Measurements from ENCODE around the gene NOVA2.

The NOVA2 gene

DNA sequence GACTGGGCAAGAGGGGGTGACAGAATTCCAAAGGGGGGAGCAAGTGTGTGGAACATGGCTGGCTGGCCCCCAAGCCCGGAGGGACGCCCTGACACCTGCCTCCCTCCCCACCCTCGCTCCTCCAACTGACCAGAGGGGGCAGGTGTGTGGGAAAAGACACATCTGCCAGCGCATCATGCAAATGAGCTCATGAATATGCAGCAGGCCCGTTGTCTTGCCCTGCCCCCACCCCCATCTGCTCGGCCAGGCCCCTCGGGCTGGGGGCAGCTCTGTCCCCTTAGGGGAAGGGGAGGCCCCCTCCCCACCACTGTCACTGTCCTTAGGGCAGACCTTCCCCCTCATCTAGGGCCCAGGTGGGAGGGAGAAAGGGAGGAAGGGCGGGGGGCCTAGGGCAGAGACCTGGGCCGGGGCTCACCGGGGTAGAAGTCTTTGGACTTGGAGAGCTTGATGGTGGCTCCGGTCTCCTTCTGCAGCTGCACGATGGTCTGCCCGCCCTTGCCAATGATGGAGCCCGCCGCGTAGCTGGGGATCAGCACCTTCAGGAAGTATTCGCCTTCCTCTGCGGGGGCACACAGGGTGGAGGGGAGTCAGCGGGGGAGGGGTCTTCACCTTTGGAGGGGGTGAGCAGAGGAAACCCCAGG lies 12.9 kb downstream of the NOVA2 start:
- DNase-seq: no peak

DNA sequence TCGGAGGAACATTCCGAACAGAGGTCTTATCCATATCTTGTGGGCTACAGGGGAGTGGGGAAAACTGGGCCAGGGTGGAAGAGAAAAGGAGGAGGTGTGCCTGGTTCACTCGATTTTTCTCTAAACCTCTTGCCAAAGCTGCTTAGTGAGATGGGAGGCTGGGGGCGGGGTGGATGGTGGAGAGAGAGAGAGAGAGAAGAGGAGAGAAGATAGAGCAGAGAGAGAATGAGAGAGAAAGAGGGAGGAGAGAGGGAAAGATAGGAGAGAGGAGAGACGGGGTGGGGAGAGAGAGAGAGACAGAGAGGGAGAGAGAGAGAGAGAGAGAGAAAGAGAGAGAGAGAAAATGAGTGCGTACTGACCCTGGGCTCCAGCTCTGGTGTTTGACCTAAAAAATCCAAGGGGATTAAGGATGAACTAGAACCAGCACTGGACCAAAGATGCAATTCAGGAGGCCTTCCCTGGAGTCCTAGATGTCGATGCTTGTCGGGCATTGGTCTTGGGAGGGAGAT lies 14.1 kb downstream of the NOVA2 start:
- DNase-seq: no peak

DNA sequence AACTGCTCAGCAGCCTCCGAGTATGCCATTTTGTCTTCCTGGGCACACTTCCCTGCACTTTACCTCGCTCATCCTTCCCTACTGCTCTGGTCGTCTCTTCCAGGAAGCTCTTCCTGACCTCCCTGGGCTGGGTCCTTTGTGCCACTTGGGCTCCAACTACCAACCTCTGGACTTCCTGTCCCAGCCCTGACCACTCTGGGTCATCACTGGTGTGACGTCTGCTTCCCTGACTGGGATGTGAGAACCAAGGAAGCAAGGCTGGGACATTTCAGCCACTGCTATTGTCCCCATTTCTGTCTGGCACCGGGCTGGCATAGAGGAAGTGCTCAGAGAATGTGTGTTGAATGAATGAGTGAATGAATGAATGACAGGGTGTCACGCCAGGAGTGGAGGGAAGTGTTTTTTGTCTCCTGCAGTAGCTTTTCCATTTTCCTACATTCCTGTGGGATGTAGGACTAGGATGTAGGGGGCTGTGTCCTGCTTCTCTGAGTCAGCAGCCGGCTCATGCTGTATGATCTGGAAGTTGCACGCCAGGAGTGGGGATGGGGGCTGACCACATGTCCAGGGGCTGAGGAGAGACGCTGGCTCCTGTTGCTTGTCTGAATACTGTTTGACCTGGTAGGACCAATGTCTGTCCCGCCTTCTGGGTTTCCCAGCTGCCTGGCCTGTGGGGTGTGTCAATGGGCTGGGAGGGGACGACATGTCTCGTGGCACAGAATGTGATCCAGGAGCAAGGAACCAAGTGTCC lies 14.7 kb downstream of the NOVA2 start:
- no peak for DNase-seq

DNA sequence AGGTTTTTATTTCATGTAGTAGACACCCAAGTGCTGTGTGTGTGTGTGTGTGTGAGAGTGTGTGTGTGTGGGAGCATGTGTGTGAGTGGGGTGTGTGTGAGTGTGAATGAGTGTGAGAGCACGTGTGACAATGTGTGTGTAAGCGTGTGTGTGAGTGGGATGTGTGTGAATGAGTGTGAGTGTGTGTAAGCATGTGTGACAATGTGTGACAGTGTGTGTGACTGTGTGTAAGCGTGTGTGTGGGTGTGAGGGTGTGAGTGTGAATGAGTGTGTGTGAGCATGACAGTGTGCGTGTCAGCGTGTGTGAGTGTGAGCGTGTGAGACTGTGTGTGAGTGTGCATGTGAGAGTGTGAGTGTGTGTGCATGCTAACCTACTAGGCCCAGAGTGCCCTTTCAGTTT lies 15.3 kb downstream of the NOVA2 start:
- DNase-seq: no peak

DNA sequence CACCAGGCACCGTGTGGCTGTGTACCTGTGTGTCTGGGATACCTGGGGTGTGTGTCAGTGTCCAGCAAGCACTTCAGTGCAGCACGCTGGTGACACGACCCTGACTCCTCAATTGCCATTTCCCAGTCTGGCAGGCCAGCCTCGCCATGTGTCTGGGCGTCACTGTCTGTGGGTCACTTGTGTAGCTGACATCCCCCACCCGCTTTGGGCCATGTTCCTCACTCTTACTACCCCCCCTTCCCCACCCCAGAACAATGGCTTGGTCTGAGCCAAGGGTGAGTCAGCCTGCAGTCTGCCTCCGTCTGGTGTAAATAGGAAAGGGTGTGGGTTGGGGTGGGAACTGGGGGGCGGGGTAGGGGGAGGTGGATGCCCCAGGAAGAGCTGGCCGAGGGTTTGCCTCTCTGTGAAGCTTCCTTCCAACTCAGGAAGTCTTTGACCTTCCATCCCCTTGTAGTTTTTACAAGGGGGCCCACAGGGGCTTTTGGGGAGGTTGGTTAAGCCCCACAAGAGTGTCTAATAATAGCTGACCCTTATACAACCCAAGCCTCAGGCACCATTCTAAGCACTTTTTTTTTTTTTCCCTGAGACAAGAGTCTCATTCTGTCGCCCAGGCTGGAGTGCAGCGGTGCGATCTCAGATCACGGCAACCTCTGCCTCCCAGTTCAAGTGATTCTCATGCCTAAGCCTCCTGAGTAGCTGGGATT lies 17.6 kb downstream of the NOVA2 start:
- DNase-seq: peak; percentile 51

DNA sequence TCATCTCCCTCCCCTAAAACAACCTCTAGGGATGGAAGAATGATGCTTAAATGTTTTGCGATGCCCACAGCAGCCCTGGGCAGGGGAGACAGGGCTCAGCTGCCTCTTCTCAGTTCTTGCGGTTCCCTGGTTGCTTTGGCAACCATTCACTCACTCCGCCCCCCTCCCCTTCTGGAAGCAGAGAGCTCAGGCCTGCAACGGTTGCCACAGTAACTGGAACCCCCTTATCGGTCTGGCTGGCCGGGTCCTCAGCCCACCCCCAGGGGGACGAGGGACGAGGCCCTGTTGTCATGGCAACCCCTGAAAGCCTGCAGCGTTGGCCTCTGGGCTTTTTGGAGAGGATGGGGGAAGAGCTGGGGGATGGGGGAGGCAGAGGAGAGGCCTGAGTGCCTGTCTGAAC lies 19.5 kb downstream of the NOVA2 start:
- DNase-seq: no peak

DNA sequence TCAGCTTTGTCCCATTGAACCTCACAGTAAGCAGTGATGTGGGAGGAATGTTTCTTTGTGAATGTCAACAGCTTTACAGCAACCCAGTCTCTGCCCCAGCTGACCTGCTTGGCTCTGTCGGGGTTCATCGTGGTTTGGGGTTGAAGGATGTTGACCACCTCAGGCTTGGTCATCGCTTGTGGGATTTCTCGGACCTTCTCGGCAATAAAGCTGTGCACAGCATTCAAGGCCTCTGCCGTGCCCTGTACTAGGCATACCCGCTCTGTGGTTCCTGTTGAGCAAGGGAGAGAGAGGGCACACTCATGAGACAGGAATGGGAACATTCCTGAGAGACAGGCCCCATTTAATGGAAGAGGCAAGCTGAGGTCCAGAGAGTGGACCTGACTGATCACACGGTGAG lies 20.0 kb downstream of the NOVA2 start:
- no peak for DNase-seq

DNA sequence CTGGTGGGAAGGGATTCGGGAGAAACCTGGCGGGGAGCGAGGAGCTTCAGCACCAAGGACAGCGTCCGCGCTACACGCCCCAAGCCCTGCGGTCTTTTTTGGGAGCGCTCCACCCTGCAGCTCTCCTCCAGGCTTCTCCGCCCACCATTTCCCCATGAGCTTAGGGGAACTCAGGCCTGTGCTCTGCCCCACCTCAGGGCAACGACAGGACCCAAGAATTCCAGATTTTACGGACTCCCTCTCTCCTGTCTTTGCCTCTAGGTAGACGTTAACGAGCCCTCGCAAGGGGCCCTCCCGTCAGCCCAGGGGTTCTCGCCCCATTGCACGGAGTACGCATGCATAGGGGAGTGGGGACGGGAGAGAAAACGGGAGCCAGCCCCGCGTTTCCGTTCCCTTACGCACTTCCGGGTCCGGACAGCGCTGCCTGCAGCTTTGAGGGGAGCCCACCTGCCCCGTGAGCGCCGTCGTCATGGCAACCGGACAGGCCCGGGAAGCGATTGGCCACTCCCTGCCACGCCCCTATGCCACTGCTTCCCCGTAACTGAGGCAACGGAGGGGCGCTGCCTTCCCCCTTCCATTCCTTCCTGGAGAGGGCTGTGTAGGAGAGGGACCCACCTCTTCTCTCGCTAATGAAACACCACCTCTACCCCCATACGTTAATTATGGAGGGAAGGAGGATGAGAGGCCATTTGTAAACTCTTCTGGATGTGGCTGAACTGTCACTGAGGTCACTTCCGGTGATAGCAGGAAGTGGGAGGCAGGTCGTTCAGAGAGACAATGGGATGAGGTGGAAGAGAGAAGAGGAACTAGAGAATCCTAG lies 20.8 kb downstream of the NOVA2 start:
- peak; percentile 70 for DNase-seq

DNA sequence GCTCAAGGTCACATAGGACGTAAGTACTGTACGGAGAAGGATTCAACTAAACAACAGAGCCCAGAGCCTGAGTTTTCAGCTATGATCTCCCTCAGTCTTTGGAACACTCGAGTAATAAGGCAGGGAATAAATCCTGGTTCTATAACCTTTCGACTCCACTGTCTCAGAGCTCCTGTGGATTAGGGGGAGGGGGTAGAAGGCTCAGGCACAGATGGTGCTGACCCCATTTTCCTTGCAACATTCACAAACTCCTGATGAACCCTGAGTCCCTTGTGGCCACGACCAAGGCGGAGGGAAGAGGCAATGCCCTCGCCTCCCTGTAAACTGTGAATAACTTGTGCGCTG lies 21.4 kb downstream of the NOVA2 start:
- no peak for DNase-seq

DNA sequence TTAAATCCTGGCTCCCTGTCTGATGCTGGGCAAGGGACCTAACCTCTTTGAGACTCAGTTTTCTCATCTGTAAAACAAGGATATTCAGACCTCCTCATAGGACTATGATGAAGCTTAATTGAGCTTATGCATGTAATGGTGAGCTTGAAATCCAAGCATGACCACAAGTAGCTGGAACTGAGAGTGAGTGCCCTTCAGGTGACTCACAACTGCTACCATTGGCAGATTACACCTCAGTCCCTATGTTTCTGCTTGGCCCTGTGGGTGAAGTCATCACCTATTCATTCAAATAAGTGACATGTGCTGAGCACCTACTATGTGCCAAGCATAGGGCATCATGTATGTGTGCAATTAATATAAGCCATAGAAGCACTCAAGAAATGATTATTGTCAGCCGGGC lies 25.7 kb downstream of the NOVA2 start:
- no peak for DNase-seq

DNA sequence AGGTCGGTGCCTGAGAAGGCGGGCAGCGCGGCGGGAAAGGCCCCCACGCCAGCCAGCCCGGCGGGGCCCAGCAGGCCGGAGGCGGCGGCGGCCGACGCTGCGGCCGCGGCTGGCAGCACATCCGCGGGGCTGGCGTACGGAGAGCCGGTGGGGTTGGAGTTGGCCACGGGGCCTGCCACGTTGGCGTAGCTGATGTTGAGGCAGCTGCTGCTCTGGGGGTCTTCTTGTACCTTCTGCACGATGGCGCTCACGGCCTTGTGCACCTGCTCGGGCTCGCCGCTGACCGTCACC lies 33.2 kb downstream of the NOVA2 start:
- DNase-seq: no peak

DNA sequence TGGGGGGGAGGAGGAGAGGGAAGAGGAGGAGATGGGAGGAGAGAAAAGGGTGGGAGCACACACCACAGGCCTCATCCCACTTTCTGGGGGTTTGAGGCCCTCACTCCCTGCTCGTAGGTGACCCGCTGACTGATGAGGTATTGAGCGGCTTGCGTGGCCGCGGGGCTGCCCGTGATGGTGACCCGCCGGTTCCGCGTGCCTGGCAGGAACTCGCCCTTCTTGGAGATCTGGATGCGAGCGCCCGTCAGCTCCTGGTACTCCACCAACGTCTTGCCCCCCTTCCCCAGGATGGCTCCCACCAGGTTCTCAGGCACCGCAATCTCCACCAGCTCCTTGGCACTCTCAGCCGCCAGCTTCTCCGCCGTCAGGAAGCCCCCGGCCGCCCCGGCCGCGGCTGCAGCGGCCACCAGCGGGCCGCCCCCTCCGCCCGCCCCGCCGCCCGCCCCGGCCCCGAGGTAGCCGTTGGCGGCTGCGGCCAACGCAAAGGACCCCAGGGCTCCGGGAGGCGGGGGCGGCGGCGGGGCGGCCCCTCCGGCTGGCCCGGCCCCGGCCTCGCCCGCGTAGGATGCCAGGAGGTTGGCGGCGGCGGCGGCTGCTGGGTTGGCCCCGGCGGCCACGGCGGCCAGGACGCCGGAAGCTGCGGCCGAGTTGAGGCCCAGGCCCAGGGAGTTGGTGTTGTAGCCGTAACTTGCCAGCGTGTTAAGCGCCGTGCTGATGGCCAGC lies 33.7 kb downstream of the NOVA2 start:
- no peak for DNase-seq

DNA sequence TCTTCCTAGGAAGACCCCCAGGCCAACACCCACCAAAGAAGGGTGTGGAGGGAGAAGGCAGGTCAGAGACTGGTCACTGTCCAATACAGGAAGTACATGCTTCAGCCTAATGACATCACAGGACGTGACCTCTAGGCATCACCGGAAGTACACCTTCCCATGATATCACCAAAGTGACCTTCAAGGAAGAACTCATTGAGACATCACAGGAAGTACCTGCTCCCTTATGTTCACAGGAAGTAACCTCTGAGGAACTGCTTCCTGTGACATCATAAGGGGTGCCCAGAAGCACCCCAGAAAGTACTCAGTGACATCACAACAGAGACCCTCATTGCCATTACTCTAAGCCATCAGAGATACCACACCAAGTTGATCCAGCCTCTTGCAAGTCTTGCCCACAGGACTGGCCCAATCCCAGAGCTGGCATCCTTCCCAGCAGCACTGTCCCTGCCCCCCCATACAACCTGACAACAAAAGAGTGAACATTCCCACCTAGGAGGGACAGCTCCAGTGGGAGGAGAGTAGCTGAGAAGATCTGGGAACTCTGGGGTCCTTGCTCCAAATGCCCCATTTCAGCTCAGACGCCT lies 34.8 kb downstream of the NOVA2 start:
- no peak for DNase-seq

DNA sequence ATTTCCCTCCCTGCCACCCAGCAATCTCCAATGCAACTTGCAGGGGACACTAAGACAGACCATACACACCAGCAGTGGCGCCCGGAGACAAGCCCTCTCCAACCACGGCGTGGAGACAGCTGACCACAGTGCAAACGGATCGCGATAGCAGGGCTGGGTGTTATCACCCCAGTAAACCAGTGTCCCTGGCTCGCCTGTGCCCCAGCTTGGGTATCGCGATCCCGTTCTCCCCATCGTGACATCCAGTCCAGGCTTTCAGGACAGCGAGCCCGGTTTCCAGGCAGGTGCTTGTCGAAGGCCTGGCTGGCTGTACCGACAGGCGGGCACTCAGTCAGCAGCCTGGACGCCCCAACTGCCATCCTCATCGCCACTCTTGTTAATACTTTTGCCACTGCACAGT lies 38.4 kb downstream of the NOVA2 start:
- no peak for DNase-seq

DNA sequence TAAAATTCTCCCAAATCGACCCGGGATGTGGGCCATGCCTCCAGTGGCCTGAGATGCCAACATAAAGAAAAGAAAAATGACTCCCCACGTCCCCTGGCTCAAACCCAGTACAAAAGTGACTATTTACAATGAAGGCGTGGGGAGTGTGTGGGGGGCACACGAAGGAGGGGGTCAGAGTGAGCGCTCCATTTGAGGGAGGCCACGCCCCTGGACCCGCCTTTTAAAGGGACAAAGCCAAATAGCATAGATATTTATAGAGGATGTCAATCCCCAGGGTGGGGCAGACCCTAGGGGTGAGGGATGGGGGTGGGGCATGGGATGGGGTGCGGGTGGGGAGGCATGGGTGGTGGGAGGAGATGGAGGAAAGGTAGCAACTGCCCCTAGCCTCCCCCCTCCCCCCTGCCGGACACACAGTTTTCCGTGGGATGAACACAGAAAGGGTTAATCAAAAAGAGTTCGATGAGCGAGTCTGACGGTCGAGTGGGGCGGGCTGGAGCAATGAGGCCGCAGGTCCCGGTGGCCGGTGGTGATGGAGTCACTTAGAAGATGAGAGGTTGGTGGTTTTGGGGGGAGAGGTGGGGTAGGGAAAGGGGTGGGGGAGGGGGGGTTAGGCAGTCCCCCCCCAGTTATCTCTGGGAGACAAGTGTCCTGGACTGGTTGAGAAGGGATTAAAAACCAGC lies 39.0 kb downstream of the NOVA2 start:
- no peak for DNase-seq

DNA sequence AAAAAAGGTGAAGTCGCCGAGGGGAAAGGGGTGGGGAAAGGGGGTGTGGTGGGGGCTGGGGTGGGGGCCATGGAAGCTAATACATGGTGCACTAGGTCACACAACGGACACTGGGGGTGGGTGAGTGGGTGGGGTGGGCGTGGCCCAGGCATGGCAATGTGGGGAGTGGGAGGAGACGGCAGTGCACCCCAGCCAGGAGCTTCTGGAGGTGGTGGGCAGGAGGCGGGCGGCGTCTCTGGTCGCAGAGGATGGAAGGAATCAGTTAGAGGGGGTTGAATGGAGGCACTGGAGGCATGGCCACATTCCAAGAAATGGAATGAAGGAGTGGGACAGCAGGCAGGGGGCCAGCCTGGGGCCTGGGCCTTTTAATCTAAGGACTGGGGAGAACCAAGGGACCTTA lies 39.9 kb downstream of the NOVA2 start:
- no peak for DNase-seq

DNA sequence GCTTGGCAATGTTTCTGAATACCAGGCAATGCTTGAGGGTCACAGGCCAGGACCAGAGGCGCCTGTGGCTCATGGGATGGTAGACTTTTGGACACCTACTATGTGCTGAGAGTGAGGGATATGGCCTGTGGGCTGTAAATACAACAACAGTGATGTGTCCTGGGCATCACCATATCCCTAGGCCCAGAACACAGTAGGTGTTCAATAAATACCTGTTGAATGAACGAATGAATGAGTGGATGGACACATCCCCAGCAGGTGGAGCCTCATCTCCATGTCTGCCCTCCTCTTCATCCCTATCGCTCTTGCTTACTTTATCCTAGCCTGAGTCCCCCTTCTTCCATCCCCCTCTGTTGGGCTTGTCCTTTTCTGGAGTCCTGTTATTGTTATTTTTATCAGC lies 42.6 kb downstream of the NOVA2 start:
- DNase-seq: no peak

DNA sequence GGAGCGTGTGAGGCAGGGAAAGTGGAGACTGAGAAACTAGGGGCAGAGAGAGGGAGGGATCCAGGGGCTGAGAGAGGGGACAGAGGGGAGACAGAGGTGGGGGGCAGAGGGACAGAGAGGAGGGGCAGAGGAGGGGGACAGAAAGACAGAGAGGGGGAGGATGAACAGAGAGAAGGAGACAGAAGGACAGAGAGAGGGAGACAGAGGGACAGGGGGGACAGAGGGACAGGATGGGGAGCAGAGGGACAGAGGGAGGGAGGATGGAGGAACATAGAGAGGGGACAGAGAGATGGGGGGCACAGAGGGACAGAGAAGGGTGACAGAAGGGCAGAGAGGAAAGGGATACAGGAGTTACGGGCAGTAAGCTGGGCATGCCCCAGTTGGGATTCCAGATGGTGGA lies 44.4 kb downstream of the NOVA2 start:
- DNase-seq: no peak

DNA sequence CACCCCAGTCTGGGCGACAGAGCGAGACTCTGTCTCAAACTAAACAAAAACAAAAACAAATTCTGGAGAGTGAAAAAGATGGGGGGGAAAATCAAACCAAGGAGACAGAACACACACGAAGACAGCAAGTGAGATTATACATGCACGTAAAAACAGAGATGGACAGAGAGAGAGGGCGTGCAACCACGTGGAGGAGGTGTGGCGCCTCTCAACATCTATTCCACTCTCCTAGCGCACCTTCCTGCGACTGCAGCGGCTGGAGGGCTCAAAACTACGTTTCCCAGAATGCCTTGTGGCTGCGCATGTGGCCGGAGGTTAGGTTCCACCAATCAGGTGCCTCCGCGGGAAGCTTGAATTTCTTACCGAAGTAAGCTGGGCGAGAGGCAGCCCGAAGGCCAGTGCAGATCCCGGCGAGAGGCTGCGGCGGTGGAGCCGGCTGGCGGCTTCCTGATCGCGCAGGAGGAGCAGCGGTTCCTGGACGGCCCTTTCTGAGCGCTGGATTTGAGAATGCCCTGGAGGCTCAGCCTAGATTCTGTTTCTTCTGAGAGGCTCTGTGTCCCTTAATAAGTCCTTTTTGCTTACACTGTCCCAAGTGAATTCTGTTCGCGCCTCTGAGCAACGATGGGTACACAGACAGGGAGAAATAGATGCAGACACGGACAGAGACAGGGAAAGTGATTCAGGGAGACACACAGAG lies 46.0 kb downstream of the NOVA2 start:
- peak; percentile 92 for DNase-seq

DNA sequence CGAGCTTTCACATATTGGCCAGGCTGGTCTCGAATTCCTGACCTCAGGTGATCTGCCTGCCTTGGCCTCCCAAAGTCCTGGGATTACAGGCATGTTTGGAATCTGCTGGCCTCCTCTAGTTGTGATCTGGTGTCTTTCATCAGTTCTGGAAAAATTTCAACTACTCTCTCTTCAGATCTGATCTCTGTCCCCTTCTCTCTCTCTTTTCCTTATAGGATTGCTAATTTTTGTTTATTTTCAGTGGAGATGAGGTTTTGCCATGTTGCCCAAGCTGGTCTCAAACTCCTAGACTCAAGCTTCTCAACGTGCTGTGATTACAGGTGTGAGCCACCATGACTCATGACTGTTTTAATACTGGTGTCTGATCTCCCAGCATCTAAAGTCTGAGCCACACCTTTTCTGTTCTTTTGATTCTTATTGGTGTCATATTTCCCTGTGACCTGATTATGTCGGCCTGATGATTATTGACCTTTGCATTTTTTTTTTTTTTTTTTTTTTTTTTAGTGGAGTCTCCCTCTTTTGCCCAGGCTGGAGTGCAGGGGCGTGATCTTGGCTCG lies 48.7 kb downstream of the NOVA2 start:
- no peak for DNase-seq

DNA sequence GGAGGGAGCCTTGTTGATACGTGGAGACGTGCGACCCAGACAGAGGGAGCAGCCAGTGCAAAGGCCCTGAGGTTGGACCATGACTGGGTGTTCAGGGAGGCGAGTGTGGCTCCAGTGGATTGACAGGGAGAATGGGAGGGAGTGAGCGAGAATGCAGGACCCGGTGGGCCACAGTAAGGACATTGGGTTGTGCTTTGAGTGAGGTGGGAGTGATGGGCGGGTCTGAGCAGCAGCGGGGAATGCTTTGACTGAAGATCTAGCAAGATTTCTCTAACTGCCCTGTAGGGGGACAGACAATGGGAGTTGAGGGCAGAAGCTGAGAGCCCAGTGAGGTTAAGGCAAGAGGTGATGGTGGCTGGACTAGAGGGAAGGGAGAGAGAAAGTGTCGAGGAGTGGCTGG lies 51.4 kb downstream of the NOVA2 start:
- DNase-seq: no peak

Measured in femur (tissue), 1 donor.